Naive thymus-derived CD4-positive, alpha-beta T cell (primary cell): ENCODE results near the gene CABLES2. TPM values are rescaled to one million over a fixed set of nuclear protein-coding genes. Genes with fewer than 3 reads are reported as not detected.

Experiments used
- ATAC-seq: fragments of 150-1000 bp; cut with Tn5 transposase; 2 replicates; pipeline ENCODE4 v1.10.0; 2021; ENCODE audit warnings: mild to moderate bottlenecking, moderate library complexity
- CTCF ChIA-PET: fragments of 350-600 bp; sonication (Branson Sonifier 250); formaldehyde crosslinking; loops from one replicate; lab custom pipeline; 2021; ENCODE audit warnings: antibody characterized with exemption; lab: Charles Lee
- POLR2A ChIA-PET: fragments of 350-600 bp; sonication (Branson Sonifier 250); formaldehyde crosslinking; loops from one replicate; lab custom pipeline; 2021; ENCODE audit warnings: antibody characterized with exemption, inconsistent platforms; lab: Charles Lee
- DNase-seq, 9 donors: peaks; one replicate each; pipeline versions ENCODE4 v3.0.0 to v3.0.0-alpha.2; 2020 to 2022; ENCODE audit warnings: mixed read lengths in 1 of 9
- H3K27ac ChIP-seq: one replicate; pipeline ENCODE4 v1.7.0; 2013; ENCODE audit warnings: mild to moderate bottlenecking, low read depth, low read length, moderate library complexity
- H3K27me3 ChIP-seq, 2 donors: one replicate each; pipeline ENCODE4 v1.7.0; 2013; ENCODE audit warnings: low read length in 2 of 2, mild to moderate bottlenecking in 2 of 2, moderate library complexity in 2 of 2; ENCODE audit not compliant: control insufficient read depth in 2 of 2, insufficient read depth in 2 of 2
- H3K36me3 ChIP-seq, 3 experiments: 1 replicate in 2 of 3; 2 replicates in 1 of 3; pipeline ENCODE4 v1.7.0; 2013; ENCODE audit warnings: low read length in 3 of 3, mild to moderate bottlenecking in 3 of 3, moderate library complexity in 1 of 3; ENCODE audit not compliant: insufficient read depth in 3 of 3, control insufficient read depth in 2 of 3
- H3K4me1 ChIP-seq, 2 donors: one replicate each; pipeline ENCODE4 v1.7.0; 2013; ENCODE audit warnings: low read length in 2 of 2, mild to moderate bottlenecking in 2 of 2, moderate library complexity in 1 of 2; ENCODE audit not compliant: control insufficient read depth in 2 of 2, insufficient read depth in 2 of 2
- H3K4me3 ChIP-seq: 2 replicates; pipeline ENCODE4 v1.7.0; 2013; ENCODE audit warnings: mild to moderate bottlenecking, low read length
- H3K9me3 ChIP-seq, 3 experiments: 1 replicate in 2 of 3; 2 replicates in 1 of 3; pipeline ENCODE4 v1.7.0; 2013; ENCODE audit warnings: low read length in 3 of 3; ENCODE audit not compliant: control insufficient read depth in 2 of 3
- H3K27ac Mint-ChIP-seq, 9 donors: one replicate each; pipeline ENCODE4 v1.8.0; 2020 to 2022; ENCODE audit warnings: mixed read lengths in 9 of 9, mild to moderate bottlenecking in 8 of 9, moderate library complexity in 5 of 9, inconsistent platforms in 2 of 9
- H3K27me3 Mint-ChIP-seq, 5 donors: one replicate each; pipeline ENCODE4 v1.8.0; 2021 to 2022; ENCODE audit warnings: mixed read lengths in 5 of 5, mild to moderate bottlenecking in 1 of 5
- H3K36me3 Mint-ChIP-seq, 5 donors: one replicate each; pipeline ENCODE4 v1.8.0; 2020 to 2022; ENCODE audit warnings: mixed read lengths in 5 of 5, mild to moderate bottlenecking in 3 of 5, inconsistent platforms in 1 of 5
- H3K4me1 Mint-ChIP-seq, 7 donors: one replicate each; pipeline ENCODE4 v1.8.0; 2020 to 2022; ENCODE audit warnings: mixed read lengths in 7 of 7, mild to moderate bottlenecking in 3 of 7, inconsistent platforms in 1 of 7
- H3K4me3 Mint-ChIP-seq, 10 donors: one replicate each; pipeline ENCODE4 v1.8.0; 2020 to 2022; ENCODE audit warnings: mild to moderate bottlenecking in 10 of 10, mixed read lengths in 10 of 10, moderate library complexity in 6 of 10, inconsistent platforms in 2 of 10
- H3K9me3 Mint-ChIP-seq, 11 donors: one replicate each; pipeline ENCODE4 v1.8.0; 2020 to 2022; ENCODE audit warnings: mixed read lengths in 11 of 11, mild to moderate bottlenecking in 4 of 11, inconsistent platforms in 1 of 11, moderate library complexity in 1 of 11
- intact Hi-C, 2 donors: fragments of 100-400 bp; cut with micrococcal nuclease; formaldehyde crosslinking; loops; one replicate each; pipeline ENCODE4 v1.15.1; 2023
- polyA plus RNA-seq, 2 donors: library from polyadenylated mRNA; unstranded; fragments of 300-500 nt; fragmentation: Illumina TruSeq; gene quantifications; one replicate each; pipeline ENCODE4 v1.2.3, GENCODE V29; 2021
- total RNA-seq, 6 experiments: library from RNA in 5 of 6; stranded (reverse) in 5 of 6; gene quantifications; 1 replicate in 5 of 6; 2 replicates in 1 of 6; pipeline ENCODE4 v1.2.3 and lab custom pipeline; 2021 to 2026

Gene CABLES2
- total and polyA plus RNA-seq, 7 experiments from 2014 or later = 0.61 to 16.7 (median 5.6) TPM

GRCh38 chr20:62412194-62413024 lies 5.3 kb upstream of the CABLES2 start:
- CTCF ChIA-PET = no interaction called here
- H3K9me3 Mint-ChIP-seq = no peaks in the 10 kb centered on the region
- no peak overlapping the region for H3K4me3 Mint-ChIP-seq
- ATAC-seq (no peak), DNase-seq (no peak)
- peaks cover 6% of the 10 kb centered on the region in 2 donors for H3K4me1 ChIP-seq
- H3K4me1 Mint-ChIP-seq = peaks cover 0 to 8% (median 6%) of the 10 kb centered on the region in 7 donors
- H3K27me3 ChIP-seq = no peaks in the 10 kb centered on the region
- no peaks in the 10 kb centered on the region for H3K9me3 ChIP-seq
- POLR2A ChIA-PET = no interaction called here
- intact Hi-C loops = no loop called here
- H3K27me3 Mint-ChIP-seq = peaks cover 0 to 3% (median 0%) of the 10 kb centered on the region in 5 donors
- no peak overlapping the region for H3K4me3 ChIP-seq
- no peak overlapping the region for H3K27ac ChIP-seq
- H3K27ac Mint-ChIP-seq = no peak overlapping the region
- H3K36me3 Mint-ChIP-seq = no peaks in the 10 kb centered on the region
- no peaks in the 10 kb centered on the region for H3K36me3 ChIP-seq

- Histone ChIP-seq H3K36me3 (no peaks in the 10 kb centered on the region), H3K9me3 (no peaks in the 10 kb centered on the region), H3K4me1 (peaks cover 6 to 8% of the 10 kb centered on the region in 2 donors), H3K27ac (no peak overlapping the region), H3K4me3 (no peak overlapping the region), H3K27me3 (no peaks in the 10 kb centered on the region)
- Mint-ChIP-seq H3K4me1 (peaks cover 0 to 8% (median 6%) of the 10 kb centered on the region in 7 donors), H3K36me3 (no peaks in the 10 kb centered on the region), H3K27me3 (peaks cover 0 to 3% (median 0%) of the 10 kb centered on the region in 5 donors), H3K9me3 (no peaks in the 10 kb centered on the region), H3K4me3 (no peak overlapping the region), H3K27ac (no peak overlapping the region)
- ATAC-seq = no peak
- intact Hi-C loops = loop anchor here in 1 of 2 donors (2.0 kb wide), 1 partner anchor 205 kb away; no protein-coding TSS in a partner anchor
- ChIA-PET CTCF (no interaction called here), POLR2A (interaction anchor here (0.6 kb wide), 1 partner anchor 10 kb away, joined by 3 read pairs; no protein-coding TSS in a partner anchor)
- no peak for DNase-seq
These were observed 4.6 kb upstream of the CABLES2 start for GRCh38 chr20:62411479-62412193.

- no peak overlapping the region for H3K27ac Mint-ChIP-seq
These were observed 3.8 kb upstream of the CABLES2 start for GRCh38 chr20:62410746-62411478.

GRCh38 chr20:62409931-62410745 lies 3.1 kb upstream of the CABLES2 start:
- ATAC-seq = peak; percentile 5
- no peaks in the 10 kb centered on the region for H3K27me3 ChIP-seq
- H3K27ac ChIP-seq = no peak overlapping the region
- H3K27me3 Mint-ChIP-seq = peaks cover 0 to 3% (median 0%) of the 10 kb centered on the region in 5 donors
- peaks cover 17 to 23% of the 10 kb centered on the region in 2 donors for H3K4me1 ChIP-seq
- no peak overlapping the region for H3K4me3 ChIP-seq
- peak in 7 of 9 donors; percentile 22 to 47 (median 27) for DNase-seq
- H3K9me3 ChIP-seq = no peaks in the 10 kb centered on the region
- no peaks in the 10 kb centered on the region for H3K9me3 Mint-ChIP-seq
- POLR2A ChIA-PET = no interaction called here
- no peaks in the 10 kb centered on the region for H3K36me3 Mint-ChIP-seq
- H3K36me3 ChIP-seq = no peaks in the 10 kb centered on the region
- intact Hi-C loops = loop anchor here (2.0 to 5.0 kb wide), 2 partner anchors 207 to 382 kb away; no protein-coding TSS in a partner anchor
- peak overlapping the region in 7 of 10 donors; percentile 23 to 56 (median 45) for H3K4me3 Mint-ChIP-seq
- CTCF ChIA-PET = interaction anchor here (0.6 to 1.1 kb wide), 4 partner anchors 9 to 357 kb away, joined by 3 to 4 read pairs (median 3); no protein-coding TSS in a partner anchor
- no peak overlapping the region for H3K27ac Mint-ChIP-seq
- peaks cover 10 to 19% (median 15%) of the 10 kb centered on the region in 7 donors for H3K4me1 Mint-ChIP-seq

More at GRCh38 chr20:62410746-62411478, 3.8 kb upstream of the CABLES2 start:
- Histone ChIP-seq H3K27ac (no peak overlapping the region), H3K4me1 (peaks cover 13 to 15% of the 10 kb centered on the region in 2 donors), H3K27me3 (no peaks in the 10 kb centered on the region), H3K4me3 (no peak overlapping the region), H3K36me3 (no peaks in the 10 kb centered on the region), H3K9me3 (no peaks in the 10 kb centered on the region)
- no peaks in the 10 kb centered on the region for H3K36me3 Mint-ChIP-seq
- DNase-seq = no peak
- peaks cover 0 to 3% (median 0%) of the 10 kb centered on the region in 5 donors for H3K27me3 Mint-ChIP-seq
- H3K9me3 Mint-ChIP-seq = no peaks in the 10 kb centered on the region
- intact Hi-C loops = loop anchor here in 1 of 2 donors (2.0 kb wide), 1 partner anchor 206 kb away; no protein-coding TSS in a partner anchor
- ATAC-seq = no peak
- CTCF ChIA-PET = interaction anchor here (0.6 kb wide), 1 partner anchor 356 kb away, joined by 3 read pairs; no protein-coding TSS in a partner anchor
- peaks cover 2 to 12% (median 10%) of the 10 kb centered on the region in 7 donors for H3K4me1 Mint-ChIP-seq
- POLR2A ChIA-PET = interaction anchor here (0.6 kb wide), 1 partner anchor 11 kb away, joined by 3 read pairs; no protein-coding TSS in a partner anchor
- H3K4me3 Mint-ChIP-seq = peak overlapping the region in 1 of 10 donors; percentile 46

GRCh38 chr20:62409086-62409853 lies 2.2 kb upstream of the CABLES2 start:
- no peaks in the 10 kb centered on the region for H3K36me3 Mint-ChIP-seq
- H3K4me1 Mint-ChIP-seq = peaks cover 14 to 23% (median 16%) of the 10 kb centered on the region in 7 donors
- ATAC-seq (no peak), DNase-seq (no peak)
- H3K4me3 Mint-ChIP-seq = peak overlapping the region in 7 of 10 donors; percentile 15 to 59 (median 46)
- peaks cover 0 to 3% (median 0%) of the 10 kb centered on the region in 5 donors for H3K27me3 Mint-ChIP-seq
- H3K27ac Mint-ChIP-seq = peak overlapping the region in 2 of 9 donors; percentile 23 to 48
- H3K36me3 ChIP-seq = no peaks in the 10 kb centered on the region
- ChIA-PET POLR2A (no interaction called here), CTCF (interaction anchor here (0.8 to 1.1 kb wide), 3 partner anchors 9 to 26 kb away, joined by 3 to 4 read pairs (median 3); no protein-coding TSS in a partner anchor)
- H3K9me3 ChIP-seq = no peaks in the 10 kb centered on the region
- H3K27me3 ChIP-seq = no peaks in the 10 kb centered on the region
- H3K4me3 ChIP-seq = no peak overlapping the region
- H3K9me3 Mint-ChIP-seq = no peaks in the 10 kb centered on the region
- intact Hi-C loops = loop anchor here (5.0 kb wide), 1 partner anchor 383 kb away; no protein-coding TSS in a partner anchor
- H3K27ac ChIP-seq = no peak overlapping the region
- H3K4me1 ChIP-seq = peaks cover 17 to 23% of the 10 kb centered on the region in 2 donors
